PFSK-1 (cell line): Measurements from ENCODE around the gene ANKRD40.

ENCODE experiments used
- FOXP2 ChIP-seq: optimal IDR thresholded peaks from 2 replicates; pipeline ENCODE3; 2011; ENCODE audit warnings: borderline replicate concordance, control low read depth, inconsistent platforms; ENCODE audit not compliant: insufficient read depth; ENCODE audit errors: extremely low read length, extremely low read depth
- POLR2AphosphoS5 ChIP-seq: IDR thresholded peaks from 2 replicates; pipeline ENCODE4 v1.6.1; 2012; ENCODE audit warnings: low read depth, mild to moderate bottlenecking, control low read depth, low read length, moderate library complexity
- SIN3A ChIP-seq: IDR thresholded peaks from 2 replicates; pipeline ENCODE4 v1.6.1; 2012; ENCODE audit warnings: mild to moderate bottlenecking, low read length, moderate library complexity, borderline replicate concordance; ENCODE audit not compliant: insufficient read depth
- TAF1 ChIP-seq: IDR thresholded peaks from 2 replicates; pipeline ENCODE4 v1.6.1; 2012; ENCODE audit warnings: low read length, control low read depth, borderline replicate concordance; ENCODE audit not compliant: insufficient read depth
- TF ChIP-seq, protein P1 (sequence below), 2 experiments: IDR thresholded peaks; 2 replicates each; pipeline versions ENCODE4 v1.6.1 to v1.8.0; 2011 to 2012; ENCODE audit warnings: low read depth in 2 of 2, low read length in 2 of 2, control low read depth in 1 of 2, inconsistent platforms in 1 of 2, mild to moderate bottlenecking in 1 of 2, moderate library complexity in 1 of 2; ENCODE audit not compliant: insufficient read depth in 1 of 2

Gene ANKRD40

DNA sequence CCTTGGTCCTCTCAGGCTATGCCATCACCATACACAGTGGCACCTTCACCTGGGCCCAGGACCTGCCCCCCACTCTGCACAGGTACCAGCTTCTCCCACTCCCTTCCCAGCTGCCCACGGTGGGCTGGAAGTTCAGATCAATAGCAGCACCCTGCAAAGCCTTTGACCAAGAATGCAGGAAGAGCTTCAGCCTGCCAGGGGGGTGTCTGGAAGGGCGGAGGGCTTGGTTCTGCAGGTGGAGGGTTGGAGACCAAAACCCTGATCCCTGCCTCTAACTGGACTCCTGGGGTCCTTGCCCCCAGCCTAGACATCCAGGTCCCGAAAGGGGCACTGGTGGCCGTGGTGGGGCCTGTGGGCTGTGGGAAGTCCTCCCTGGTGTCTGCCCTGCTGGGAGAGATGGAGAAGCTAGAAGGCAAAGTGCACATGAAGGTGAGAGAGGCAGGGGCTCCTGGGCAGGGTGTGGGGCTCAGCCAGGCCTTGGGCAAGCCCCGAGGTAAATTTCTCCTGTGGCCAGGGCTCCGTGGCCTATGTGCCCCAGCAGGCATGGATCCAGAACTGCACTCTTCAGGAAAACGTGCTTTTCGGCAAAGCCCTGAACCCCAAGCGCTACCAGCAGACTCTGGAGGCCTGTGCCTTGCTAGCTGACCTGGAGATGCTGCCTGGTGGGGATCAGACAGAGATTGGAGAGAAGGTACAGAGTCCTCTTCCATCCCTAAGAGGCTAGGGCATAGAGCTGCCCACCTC lies 38.7 kb downstream of the ANKRD40 start:
- TF ChIP-seq SIN3A (no peak), FOXP2 (no peak), POLR2AphosphoS5 (no peak), TAF1 (no peak)
- TF ChIP-seq, protein P1, sequence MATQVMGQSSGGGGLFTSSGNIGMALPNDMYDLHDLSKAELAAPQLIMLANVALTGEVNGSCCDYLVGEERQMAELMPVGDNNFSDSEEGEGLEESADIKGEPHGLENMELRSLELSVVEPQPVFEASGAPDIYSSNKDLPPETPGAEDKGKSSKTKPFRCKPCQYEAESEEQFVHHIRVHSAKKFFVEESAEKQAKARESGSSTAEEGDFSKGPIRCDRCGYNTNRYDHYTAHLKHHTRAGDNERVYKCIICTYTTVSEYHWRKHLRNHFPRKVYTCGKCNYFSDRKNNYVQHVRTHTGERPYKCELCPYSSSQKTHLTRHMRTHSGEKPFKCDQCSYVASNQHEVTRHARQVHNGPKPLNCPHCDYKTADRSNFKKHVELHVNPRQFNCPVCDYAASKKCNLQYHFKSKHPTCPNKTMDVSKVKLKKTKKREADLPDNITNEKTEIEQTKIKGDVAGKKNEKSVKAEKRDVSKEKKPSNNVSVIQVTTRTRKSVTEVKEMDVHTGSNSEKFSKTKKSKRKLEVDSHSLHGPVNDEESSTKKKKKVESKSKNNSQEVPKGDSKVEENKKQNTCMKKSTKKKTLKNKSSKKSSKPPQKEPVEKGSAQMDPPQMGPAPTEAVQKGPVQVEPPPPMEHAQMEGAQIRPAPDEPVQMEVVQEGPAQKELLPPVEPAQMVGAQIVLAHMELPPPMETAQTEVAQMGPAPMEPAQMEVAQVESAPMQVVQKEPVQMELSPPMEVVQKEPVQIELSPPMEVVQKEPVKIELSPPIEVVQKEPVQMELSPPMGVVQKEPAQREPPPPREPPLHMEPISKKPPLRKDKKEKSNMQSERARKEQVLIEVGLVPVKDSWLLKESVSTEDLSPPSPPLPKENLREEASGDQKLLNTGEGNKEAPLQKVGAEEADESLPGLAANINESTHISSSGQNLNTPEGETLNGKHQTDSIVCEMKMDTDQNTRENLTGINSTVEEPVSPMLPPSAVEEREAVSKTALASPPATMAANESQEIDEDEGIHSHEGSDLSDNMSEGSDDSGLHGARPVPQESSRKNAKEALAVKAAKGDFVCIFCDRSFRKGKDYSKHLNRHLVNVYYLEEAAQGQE (IDR thresholded peaks at IDR 0.05; ENCODE audit: insufficient read depth in 1 of 2, low read depth in 2 of 2, low read length in 2 of 2) = no peak

DNA sequence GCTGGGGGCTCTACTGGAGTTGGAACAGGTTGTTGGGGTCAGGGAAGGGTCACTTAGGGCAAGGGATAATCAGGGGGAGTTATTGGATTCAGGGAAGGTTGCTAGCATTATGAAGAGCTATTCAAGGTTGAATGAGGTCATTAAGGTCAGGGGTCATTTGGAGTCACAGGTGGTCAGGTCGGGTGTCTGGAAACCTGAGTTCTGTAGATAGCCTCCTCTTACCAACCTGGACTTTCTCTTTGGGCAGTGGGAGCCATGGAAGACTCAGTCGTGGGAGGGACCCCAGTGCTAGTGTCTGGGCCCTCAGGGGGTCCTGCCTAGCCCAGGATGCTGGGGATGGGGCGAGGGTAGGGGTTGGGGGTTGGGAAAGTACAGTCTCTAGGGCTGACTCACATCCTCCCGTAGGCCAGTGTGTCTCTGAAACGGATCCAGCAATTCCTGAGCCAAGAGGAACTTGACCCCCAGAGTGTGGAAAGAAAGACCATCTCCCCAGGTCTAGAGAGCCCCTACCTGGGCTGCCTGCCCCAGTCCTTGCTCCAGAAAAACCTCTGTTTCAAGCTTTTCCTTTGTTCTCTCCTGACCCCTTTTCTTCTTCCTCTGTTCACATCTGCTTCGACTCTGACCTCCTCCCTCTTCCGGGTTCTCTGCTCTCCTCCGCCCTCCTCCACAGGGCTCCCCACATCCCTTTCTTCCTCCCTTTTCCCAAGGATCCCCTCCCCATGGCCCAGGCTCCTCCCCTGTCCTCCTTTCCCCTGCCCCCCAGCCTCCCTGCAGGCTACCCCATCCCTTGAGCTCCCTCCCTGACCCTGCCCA lies 39.5 kb downstream of the ANKRD40 start:
- TF ChIP-seq, protein P1 (IDR thresholded peaks at IDR 0.05; ENCODE audit: insufficient read depth in 1 of 2, low read depth in 2 of 2, low read length in 2 of 2) = no peak
- no peak for TF ChIP-seq POLR2AphosphoS5
- peak; percentile 19; the same call in 1 of the 2 replicates for TF ChIP-seq TAF1

DNA sequence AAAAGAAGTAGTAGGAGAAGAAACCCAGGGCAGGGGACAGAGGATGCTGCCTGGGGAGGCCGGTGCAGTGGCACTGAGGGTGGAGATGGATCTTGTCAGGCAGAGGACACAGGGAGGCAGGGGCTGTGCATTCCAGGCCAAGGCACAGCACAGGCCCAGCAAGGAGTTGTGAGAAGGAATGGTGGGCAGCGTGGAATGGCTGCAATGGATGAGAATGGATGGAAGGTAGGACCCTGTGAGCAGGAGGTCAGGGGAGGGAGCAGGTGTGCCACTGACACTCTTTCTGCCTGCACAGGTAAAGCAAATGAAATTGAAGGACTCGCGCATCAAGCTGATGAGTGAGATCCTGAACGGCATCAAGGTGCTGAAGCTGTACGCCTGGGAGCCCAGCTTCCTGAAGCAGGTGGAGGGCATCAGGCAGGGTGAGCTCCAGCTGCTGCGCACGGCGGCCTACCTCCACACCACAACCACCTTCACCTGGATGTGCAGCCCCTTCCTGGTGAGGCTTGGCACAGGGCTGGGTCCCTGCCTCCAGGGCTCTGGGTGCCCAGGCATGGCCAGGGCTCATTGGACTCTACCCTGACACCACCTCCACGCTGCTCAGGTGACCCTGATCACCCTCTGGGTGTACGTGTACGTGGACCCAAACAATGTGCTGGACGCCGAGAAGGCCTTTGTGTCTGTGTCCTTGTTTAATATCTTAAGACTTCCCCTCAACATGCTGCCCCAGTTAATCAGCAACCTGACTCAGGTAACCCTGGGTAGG lies 40.3 kb downstream of the ANKRD40 start:
- TF ChIP-seq POLR2AphosphoS5 (no peak), SIN3A (no peak), FOXP2 (no peak), TAF1 (no peak)
- TF ChIP-seq, protein P1 (IDR thresholded peaks at IDR 0.05; ENCODE audit: insufficient read depth in 1 of 2, low read depth in 2 of 2, low read length in 2 of 2) = no peak

DNA sequence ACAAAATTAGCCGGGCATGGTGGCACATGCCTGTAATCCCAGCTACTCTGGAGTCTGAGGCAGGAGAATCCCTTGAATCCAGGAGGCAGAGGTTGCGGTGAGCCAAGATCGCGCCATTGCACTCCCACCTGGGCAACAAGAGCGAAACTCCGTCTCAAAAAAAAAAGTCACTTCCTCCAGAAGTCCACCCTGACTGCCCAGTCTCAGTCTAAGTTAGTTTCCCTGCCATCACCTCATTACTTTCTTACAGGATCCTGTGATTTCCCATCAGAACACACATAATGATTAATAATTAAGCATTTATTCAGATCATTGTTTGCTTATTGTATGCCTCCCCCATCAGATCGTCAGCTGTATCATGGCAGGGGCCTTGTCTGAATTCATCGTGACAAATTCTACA lies 41.4 kb downstream of the ANKRD40 start:
- TF ChIP-seq TAF1 = no peak
- no peak for TF ChIP-seq SIN3A
- TF ChIP-seq POLR2AphosphoS5 = no peak
- TF ChIP-seq FOXP2 = no peak
- TF ChIP-seq, protein P1 (IDR thresholded peaks at IDR 0.05; ENCODE audit: insufficient read depth in 1 of 2, low read depth in 2 of 2, low read length in 2 of 2) = no peak
